H1 (cell line): ENCODE measurements around the gene DOCK1. TPM values are rescaled to one million over a fixed set of nuclear protein-coding genes. Genes with fewer than 3 reads are reported as not detected.

Experiments used
- CTCF ChIA-PET: fragments of 300-600 bp; sonication (Branson Sonifier 250); formaldehyde crosslinking; loops from one replicate; lab custom pipeline; 2021; ENCODE audit not compliant: partially characterized antibody; lab: Charles Lee
- POLR2A ChIA-PET: fragments of 300-600 bp; sonication (Branson Sonifier 250); formaldehyde crosslinking; loops from one replicate; lab custom pipeline; 2021; ENCODE audit warnings: inconsistent platforms; ENCODE audit not compliant: partially characterized antibody; lab: Charles Lee
- DNase-seq, 2 experiments: peaks; one replicate each; pipeline versions ENCODE4 v3.0.0 to v3.0.0-alpha.2; 2010 to 2022; ENCODE audit warnings: low spot score in 2 of 2, low read depth in 1 of 2, mixed read lengths in 1 of 2
- FAIRE-seq: peaks from 2 replicates; lab custom pipeline; 2011; peaks lifted over from hg19 to GRCh38; lab: Jason Lieb, UNC
- H2AFZ ChIP-seq: 2 replicates; pipeline ENCODE4 v1.8.1; 2012; ENCODE audit warnings: low read length, inconsistent platforms
- H2AK5ac ChIP-seq: 2 replicates; pipeline ENCODE4 v1.6.1; 2013; ENCODE audit warnings: low read depth, low read length
- H2BK120ac ChIP-seq: replicated peaks from 2 replicates; pipeline ENCODE3; 2013; ENCODE audit warnings: low read depth, low read length, inconsistent platforms
- H2BK12ac ChIP-seq: 2 replicates; pipeline ENCODE4 v1.6.1; 2013; ENCODE audit warnings: low read depth, low read length
- H2BK15ac ChIP-seq: 2 replicates; pipeline ENCODE4 v1.6.1; 2013; ENCODE audit warnings: low read length
- H2BK20ac ChIP-seq: 2 replicates; pipeline ENCODE4 v1.6.1; 2013; ENCODE audit warnings: low read length
- H2BK5ac ChIP-seq: 2 replicates; pipeline ENCODE4 v1.6.1; 2013; ENCODE audit warnings: low read depth, low read length
- H3K14ac ChIP-seq: 2 replicates; pipeline ENCODE4 v1.6.1; 2013; ENCODE audit warnings: inconsistent platforms; ENCODE audit not compliant: insufficient read length
- H3K18ac ChIP-seq: 2 replicates; pipeline ENCODE4 v1.6.1; 2013; ENCODE audit warnings: low read length; ENCODE audit errors: extremely low read depth
- H3K23ac ChIP-seq: 2 replicates; pipeline ENCODE4 v1.6.1; 2013; ENCODE audit warnings: inconsistent platforms; ENCODE audit not compliant: insufficient read length
- H3K23me2 ChIP-seq: 2 replicates; pipeline ENCODE4 v1.6.1; 2013; ENCODE audit warnings: low read depth, low read length
- H3K27ac ChIP-seq: 2 replicates; pipeline ENCODE4 v1.6.1; 2011; ENCODE audit warnings: low read depth, low read length, inconsistent platforms
- H3K27me3 ChIP-seq, 4 experiments: replicated peaks in 1 of 4; 1 replicate in 1 of 4; 2 replicates in 3 of 4; pipeline versions ENCODE4 v1.6.1 to v1.8.1; 2011 to 2013; ENCODE audit warnings: low read length in 3 of 4, mild to moderate bottlenecking in 3 of 4, inconsistent platforms in 2 of 4, mixed read lengths in 2 of 4, moderate library complexity in 1 of 4; ENCODE audit not compliant: control insufficient read depth in 3 of 4, insufficient read depth in 3 of 4; ENCODE audit errors: extremely low read depth in 1 of 4
- H3K36me3 ChIP-seq, 4 experiments: 2 replicates each; pipeline versions ENCODE4 v1.6.1 to v1.8.1; 2011 to 2013; ENCODE audit warnings: mild to moderate bottlenecking in 4 of 4, low read length in 3 of 4, moderate library complexity in 2 of 4, control low read depth in 1 of 4, inconsistent platforms in 1 of 4; ENCODE audit not compliant: insufficient read depth in 4 of 4, control insufficient read depth in 2 of 4
- H3K4ac ChIP-seq: replicated peaks from 2 replicates; pipeline ENCODE3; 2013; ENCODE audit warnings: low read length, low read depth, mixed read lengths, inconsistent platforms; ENCODE audit not compliant: insufficient read length
- H3K4me1 ChIP-seq, 4 experiments: replicated peaks in 1 of 4; 1 replicate in 1 of 4; 2 replicates in 3 of 4; pipeline versions ENCODE4 v1.6.1 to v1.8.1; 2011 to 2013; ENCODE audit warnings: low read length in 3 of 4, inconsistent platforms in 2 of 4, mixed read lengths in 1 of 4; ENCODE audit not compliant: insufficient read depth in 4 of 4, control insufficient read depth in 3 of 4
- H3K4me2 ChIP-seq, 2 experiments: 2 replicates each; pipeline versions ENCODE4 v1.6.1 to v1.8.1; 2011 to 2013; ENCODE audit warnings: low read depth in 2 of 2, low read length in 2 of 2, control low read depth in 1 of 2, inconsistent platforms in 1 of 2, mild to moderate bottlenecking in 1 of 2; ENCODE audit not compliant: insufficient read depth in 1 of 2
- H3K4me3 ChIP-seq, 4 experiments: fragments of 200-600, 300-600 bp in 1 of 4; sonication (generic), shearing (Covaris generic), sonication (Bioruptor Twin) in 1 of 4; 2 replicates each; pipeline versions ENCODE4 v1.5.1 to v1.8.1; 2011 to 2016; ENCODE audit warnings: low read length in 4 of 4, low read depth in 3 of 4, control low read depth in 2 of 4, inconsistent platforms in 2 of 4, mild to moderate bottlenecking in 2 of 4, mixed read lengths in 1 of 4, moderate library complexity in 1 of 4; ENCODE audit not compliant: insufficient read depth in 2 of 4; ENCODE audit errors: extremely low read depth in 1 of 4
- H3K56ac ChIP-seq: replicated peaks from 2 replicates; pipeline ENCODE3; 2013; ENCODE audit warnings: low read depth, mild to moderate bottlenecking, mixed read lengths, low read length, inconsistent platforms; ENCODE audit not compliant: insufficient read length
- H3K79me1 ChIP-seq: 2 replicates; pipeline ENCODE4 v1.6.1; 2013; ENCODE audit warnings: low read depth, low read length, control low read depth
- H3K79me2 ChIP-seq, 2 experiments: 2 replicates each; pipeline versions ENCODE4 v1.6.1 to v1.8.1; 2012 to 2013; ENCODE audit warnings: low read length in 2 of 2, mild to moderate bottlenecking in 2 of 2, inconsistent platforms in 1 of 2; ENCODE audit not compliant: insufficient read depth in 2 of 2, control insufficient read depth in 1 of 2
- H3K9ac ChIP-seq, 4 experiments: replicated peaks in 1 of 4; 1 replicate in 1 of 4; 2 replicates in 3 of 4; pipeline versions ENCODE4 v1.6.1 to v1.8.1; 2011 to 2013; ENCODE audit warnings: low read depth in 3 of 4, low read length in 3 of 4, control low read depth in 2 of 4, mild to moderate bottlenecking in 2 of 4, moderate library complexity in 2 of 4, inconsistent platforms in 1 of 4; ENCODE audit errors: extremely low read depth in 1 of 4
- H3K9me3 ChIP-seq, 2 experiments: 2 replicates each; pipeline versions ENCODE4 v1.6.1 to v1.8.1; 2012 to 2013; ENCODE audit warnings: mild to moderate bottlenecking in 2 of 2, moderate library complexity in 2 of 2, control low read depth in 1 of 2, inconsistent platforms in 1 of 2, low read depth in 1 of 2, low read length in 1 of 2, mixed read lengths in 1 of 2; ENCODE audit not compliant: insufficient read depth in 2 of 2
- H4K20me1 ChIP-seq, 2 experiments: replicated peaks in 1 of 2; 2 replicates each; pipeline versions ENCODE3 to v1.8.1; 2011 to 2013; ENCODE audit warnings: inconsistent platforms in 2 of 2, low read length in 2 of 2, mild to moderate bottlenecking in 1 of 2; ENCODE audit not compliant: insufficient read depth in 2 of 2, control insufficient read depth in 1 of 2
- H4K5ac ChIP-seq: 2 replicates; pipeline ENCODE4 v1.6.1; 2013; ENCODE audit warnings: low read length, low read depth, mixed read lengths, inconsistent platforms; ENCODE audit not compliant: insufficient read length
- H4K8ac ChIP-seq: 2 replicates; pipeline ENCODE4 v1.8.0; 2013; ENCODE audit warnings: mild to moderate bottlenecking, moderate library complexity, low read length, inconsistent platforms; ENCODE audit not compliant: insufficient read depth; ENCODE audit errors: extremely low read depth
- H4K91ac ChIP-seq: replicated peaks from 2 replicates; pipeline ENCODE3; 2013; ENCODE audit warnings: low read length, mixed read lengths, inconsistent platforms; ENCODE audit not compliant: insufficient read length
- CBX8 ChIP-seq: fragments of 300-800, 300-1000 bp; sonication (generic); IDR thresholded peaks from 2 replicates; pipeline ENCODE4 v1.7.1; 2016; ENCODE audit warnings: low read depth, low read length, borderline replicate concordance
- CTCF ChIP-seq, 3 experiments: IDR thresholded peaks; 1 replicate in 2 of 3; 2 replicates in 1 of 3; pipeline versions ENCODE4 v1.5.1 to v1.6.1; 2011; ENCODE audit warnings: low read length in 3 of 3, mild to moderate bottlenecking in 3 of 3, inconsistent platforms in 2 of 3, low read depth in 1 of 3, moderate library complexity in 1 of 3; ENCODE audit not compliant: insufficient read depth in 1 of 3; ENCODE audit errors: control extremely low read depth in 1 of 3
- EP300 ChIP-seq, 2 experiments: IDR thresholded peaks; 1 replicate in 1 of 2; 2 replicates in 1 of 2; pipeline ENCODE4 v1.6.1; 2011 to 2012; ENCODE audit warnings: low read depth in 2 of 2, low read length in 2 of 2, mild to moderate bottlenecking in 2 of 2, borderline replicate concordance in 1 of 2, inconsistent platforms in 1 of 2, moderate library complexity in 1 of 2
- RAD21 ChIP-seq, 2 experiments: IDR thresholded peaks in 1 of 2; conservative IDR thresholded peaks in 1 of 2; 2 replicates each; pipeline ENCODE4 v1.6.1; 2011; ENCODE audit warnings: low read depth in 2 of 2, low read length in 2 of 2, improper control_type of control experiment in 1 of 2, inconsistent platforms in 1 of 2, mild to moderate bottlenecking in 1 of 2, moderate library complexity in 1 of 2
- WGBS, 2 experiments: shearing (Covaris generic) in 1 of 2; methylation state at CpG; one replicate each; pipeline versions ENCODE4 v1.1.6 to v1.1.7; 2013 to 2015; ENCODE audit warnings: low lambda C conversion rate in 2 of 2, mixed read lengths in 2 of 2, inconsistent platforms in 1 of 2, low coverage in 1 of 2, missing lambda C conversion rate in 1 of 2; ENCODE audit not compliant: insufficient replicate concordance in 2 of 2, insufficient coverage in 1 of 2, insufficient read length in 1 of 2; ENCODE audit errors: extremely low coverage in 1 of 2, missing lambda C conversion rate in 1 of 2; 5-methylcytosine and 5-hydroxymethylcytosine counted together
- polyA plus RNA-seq, 7 experiments: library from polyadenylated mRNA; depleted of rRNA in 3 of 7; stranded (reverse) in 5 of 7; unstranded in 2 of 7; fragments of >200 nt in 5 of 7; fragments of 200-250 nt in 2 of 7; gene quantifications; 1 replicate in 5 of 7; 2 replicates in 1 of 7; 4 replicates in 1 of 7; pipeline versions ENCODE4 v1.2.1 to v1.2.3, GENCODE V29; 2011 to 2013; ENCODE audit warnings: missing spikeins in 2 of 7, mixed read lengths in 2 of 7
- total RNA-seq: library from RNA; stranded (reverse); fragmentation: NEBNext Ultra II Directional; extraction: Animal tissue kit (Norgen Biotek cat#: 25700); gene quantifications from 2 replicates; pipeline ENCODE4 v1.2.1, GENCODE V29; 2021

DOCK1 gene
- total and polyA plus RNA-seq, 2 of the 8 experiments (the other 6 are each of a cell fraction or from before 2014, with no cell fraction given): 11.6 to 53.0 TPM

- H3K4me2 ChIP-seq: no peak overlapping the region
- no peaks in the 10 kb centered on the region for H3K9me3 ChIP-seq
- no peak overlapping the region for H4K8ac ChIP-seq
- H2BK12ac ChIP-seq: no peak overlapping the region
- no peak overlapping the region for H3K4me3 ChIP-seq
- H3K4me1 ChIP-seq: peaks cover 0 to 2% (median 0%) of the 10 kb centered on the region in 4 experiments; a peak in 2 of 7 replicates
- no peak overlapping the region for H4K5ac ChIP-seq
- no peak overlapping the region for H3K56ac ChIP-seq
- H3K36me3 ChIP-seq: peaks cover 0 to 2% (median 0%) of the 10 kb centered on the region in 4 experiments; a peak in 1 of 8 replicates
- ChIA-PET CTCF (interaction anchor here (0.8 to 0.9 kb wide), 2 partner anchors 52 to 200 kb away, joined by 3 read pairs; no protein-coding TSS in a partner anchor), POLR2A (no interaction called here)
- no peak overlapping the region for H2AFZ ChIP-seq
- no peak overlapping the region for H3K4ac ChIP-seq
- no peak overlapping the region for H4K91ac ChIP-seq
- H3K27ac ChIP-seq: no peak overlapping the region
- no peak for DNase-seq
- H4K20me1 ChIP-seq: peaks cover 0 to 2% of the 10 kb centered on the region in 2 experiments
- FAIRE-seq: no peak
- H3K27me3 ChIP-seq: no peaks in the 10 kb centered on the region
- H3K79me2 ChIP-seq: no peaks in the 10 kb centered on the region
- no peak overlapping the region for H3K23ac ChIP-seq
- no peaks in the 10 kb centered on the region for H3K79me1 ChIP-seq
- no peak overlapping the region for H3K9ac ChIP-seq
- H2AK5ac ChIP-seq: no peak overlapping the region
- H3K18ac ChIP-seq: no peak overlapping the region
- no peak overlapping the region for H2BK5ac ChIP-seq
- H2BK120ac ChIP-seq: no peak overlapping the region
- TF ChIP-seq CTCF (IDR thresholded peaks at IDR 0.05; ENCODE audit: control extremely low read depth in 1 of 3, insufficient read depth in 1 of 3, low read depth in 1 of 3, low read length in 3 of 3): peak in 2 of 3 experiments; percentile 6 to 25; a peak in 2 of 4 replicates
- TF ChIP-seq CBX8: no peak
- TF ChIP-seq EP300 (IDR thresholded peaks at IDR 0.05; ENCODE audit: borderline replicate concordance in 1 of 2, low read depth in 2 of 2, low read length in 2 of 2): no peak
- peak; percentile 26 to 51 for TF ChIP-seq RAD21 (IDR thresholded peaks at IDR 0.05 in 1 of 2, conservative IDR thresholded peaks at IDR 0.05 in 1 of 2; ENCODE audit: low read depth in 2 of 2, low read length in 2 of 2)
- H2BK20ac ChIP-seq: no peak overlapping the region
- H2BK15ac ChIP-seq: no peak overlapping the region
- no peak overlapping the region for H3K14ac ChIP-seq
- WGBS, 2 experiments: 89% methylated on average over 6 of the region's 6 CpGs; no CpG with 5 or more reads in 1 of the 2 experiments
- H3K23me2 ChIP-seq: no peaks in the 10 kb centered on the region
Observed at GRCh38 chr10:127142136-127142535, 236.9 kb downstream of the DOCK1 start.
